CD14-positive monocyte (primary cell): Measurements from ENCODE around the gene FHIT. TPM values are rescaled to one million over a fixed set of nuclear protein-coding genes. Genes with fewer than 3 reads are reported as not detected.

ENCODE experiments used
- DNase-seq, 3 donors: peaks; one replicate each; pipeline ENCODE4 v3.0.0-alpha.2; 2011 to 2022
- H2AFZ ChIP-seq: 2 replicates; pipeline ENCODE4 v1.6.0; 2012; ENCODE audit warnings: mild to moderate bottlenecking, low read depth, low read length, inconsistent platforms; ENCODE audit not compliant: insufficient read depth, poor library complexity, severe bottlenecking
- H3K27ac ChIP-seq, 2 donors: 1 replicate in 1 of 2; 2 replicates in 1 of 2; pipeline ENCODE4 v1.5.1; 2012 to 2013; ENCODE audit warnings: low read length in 2 of 2, control low read depth in 1 of 2, inconsistent platforms in 1 of 2, low read depth in 1 of 2, mild to moderate bottlenecking in 1 of 2
- H3K27me3 ChIP-seq, 2 donors: one replicate each; pipeline versions ENCODE4 v1.6.0 to v1.6.1; 2011 to 2013; ENCODE audit warnings: low read length in 2 of 2; ENCODE audit not compliant: control insufficient read depth in 2 of 2, insufficient read depth in 2 of 2
- H3K36me3 ChIP-seq, 2 donors: replicated peaks in 1 of 2; 1 replicate in 1 of 2; 2 replicates in 1 of 2; pipeline versions ENCODE4 v1.5.1 to v1.6.1; 2012 to 2013; ENCODE audit warnings: low read length in 2 of 2, control low read depth in 1 of 2, inconsistent platforms in 1 of 2, mild to moderate bottlenecking in 1 of 2; ENCODE audit not compliant: insufficient read depth in 2 of 2, control insufficient read depth in 1 of 2
- H3K4me1 ChIP-seq, 2 donors: 1 replicate in 1 of 2; 2 replicates in 1 of 2; pipeline versions ENCODE4 v1.5.1 to v1.6.1; 2012 to 2013; ENCODE audit warnings: low read length in 2 of 2, control low read depth in 1 of 2, inconsistent platforms in 1 of 2, mild to moderate bottlenecking in 1 of 2, moderate library complexity in 1 of 2; ENCODE audit not compliant: insufficient read depth in 2 of 2, control insufficient read depth in 1 of 2
- H3K4me2 ChIP-seq: replicated peaks from 2 replicates; pipeline ENCODE3; 2012; ENCODE audit warnings: low read length, moderate library complexity, mild to moderate bottlenecking; ENCODE audit not compliant: poor library complexity, severe bottlenecking; ENCODE audit errors: extremely low read depth
- H3K4me3 ChIP-seq, 3 experiments: fragments of 200-600 bp in 1 of 3; sonication (generic) in 1 of 3; replicated peaks in 1 of 3; 1 replicate in 2 of 3; 2 replicates in 1 of 3; pipeline ENCODE4 v1.5.1; 2011 to 2013; ENCODE audit warnings: low read length in 3 of 3, mild to moderate bottlenecking in 3 of 3, control low read depth in 2 of 3, low read depth in 2 of 3, inconsistent platforms in 1 of 3, moderate library complexity in 1 of 3
- H3K79me2 ChIP-seq: 2 replicates; pipeline ENCODE4 v1.6.0; 2012; ENCODE audit warnings: mild to moderate bottlenecking, control low read depth, inconsistent platforms, low read length, moderate library complexity; ENCODE audit not compliant: insufficient read depth
- H3K9ac ChIP-seq: 2 replicates; pipeline ENCODE4 v1.6.0; 2017; ENCODE audit warnings: low read length, mild to moderate bottlenecking; ENCODE audit not compliant: insufficient read depth, poor library complexity, severe bottlenecking
- H3K9me3 ChIP-seq, 2 donors: replicated peaks in 1 of 2; 1 replicate in 1 of 2; 2 replicates in 1 of 2; pipeline versions ENCODE4 v1.5.1 to v1.6.1; 2012 to 2013; ENCODE audit warnings: low read length in 2 of 2, control low read depth in 1 of 2; ENCODE audit not compliant: control insufficient read depth in 1 of 2, insufficient read depth in 1 of 2
- H4K20me1 ChIP-seq: 2 replicates; pipeline ENCODE4 v1.6.0; 2012; ENCODE audit warnings: mild to moderate bottlenecking, low read length, control low read depth, moderate library complexity; ENCODE audit not compliant: insufficient read depth
- H3K27ac Mint-ChIP-seq, 7 donors: one replicate each; pipeline ENCODE4 v1.8.0; 2020; ENCODE audit warnings: mild to moderate bottlenecking in 7 of 7, mixed read lengths in 7 of 7, moderate library complexity in 6 of 7, inconsistent platforms in 2 of 7
- H3K27me3 Mint-ChIP-seq, 3 donors: one replicate each; pipeline ENCODE4 v1.8.0; 2021 to 2022; ENCODE audit warnings: low read depth in 3 of 3, mild to moderate bottlenecking in 3 of 3, mixed read lengths in 3 of 3, moderate library complexity in 3 of 3, inconsistent platforms in 1 of 3
- H3K36me3 Mint-ChIP-seq, 2 donors: one replicate each; pipeline ENCODE4 v1.8.0; 2020; ENCODE audit warnings: mixed read lengths in 2 of 2, inconsistent platforms in 1 of 2, mild to moderate bottlenecking in 1 of 2
- H3K4me1 Mint-ChIP-seq: one replicate; pipeline ENCODE4 v1.8.0; 2020; ENCODE audit warnings: mild to moderate bottlenecking, mixed read lengths
- H3K4me3 Mint-ChIP-seq, 2 donors: one replicate each; pipeline ENCODE4 v1.8.0; 2020; ENCODE audit warnings: mild to moderate bottlenecking in 2 of 2, mixed read lengths in 2 of 2, moderate library complexity in 1 of 2
- H3K9me3 Mint-ChIP-seq, 7 donors: one replicate each; pipeline ENCODE4 v1.8.0; 2020 to 2022; ENCODE audit warnings: mixed read lengths in 7 of 7, mild to moderate bottlenecking in 6 of 7, moderate library complexity in 6 of 7, inconsistent platforms in 2 of 7
- WGBS: methylation state at CpG from one replicate; pipeline ENCODE4 v1.1.5; 2013; ENCODE audit warnings: missing lambda C conversion rate; ENCODE audit not compliant: insufficient coverage; 5-methylcytosine and 5-hydroxymethylcytosine counted together
- intact Hi-C, 2 donors: fragments of 100-400 bp; cut with micrococcal nuclease; formaldehyde crosslinking; loops; one replicate each; pipeline versions ENCODE4 v1.15.0 to v1.15.1; 2023
- polyA plus RNA-seq, 3 donors: library from polyadenylated mRNA; depleted of rRNA in 1 of 3; unstranded in 2 of 3; stranded (reverse) in 1 of 3; fragments of 300-500 nt in 2 of 3; fragments of >200 nt in 1 of 3; fragmentation: Illumina TruSeq in 2 of 3; gene quantifications; 1 replicate in 2 of 3; 2 replicates in 1 of 3; pipeline ENCODE4 v1.2.3, GENCODE V29; 2012 to 2021
- TF ChIP-seq, protein P1 (sequence below): fragments of 200-600 bp; IDR thresholded peaks from one replicate; pipeline ENCODE4 v1.8.0; 2022; ENCODE audit warnings: antibody characterized with exemption, mild to moderate bottlenecking

The FHIT gene
- polyA plus RNA-seq, 3 donors: 1.7 to 3.4 (median 3.2) TPM

DNA sequence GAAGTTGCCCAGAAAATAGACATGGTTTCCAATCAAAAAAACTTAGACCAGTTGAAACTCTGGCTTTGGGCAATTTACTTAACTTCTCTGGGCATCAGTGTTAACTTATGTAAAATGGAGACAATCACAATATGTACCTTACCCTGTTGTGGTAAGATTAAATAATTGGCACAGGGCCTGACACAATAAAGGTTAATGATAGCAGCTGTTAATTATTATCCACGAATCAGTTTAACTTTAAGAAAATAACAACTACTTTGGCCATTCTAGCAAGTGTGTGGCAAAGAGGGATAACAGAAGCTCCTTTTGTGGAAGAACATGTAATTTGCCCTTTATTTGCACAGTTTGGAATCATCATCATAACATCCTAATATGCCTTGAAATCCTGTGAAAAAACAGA is 787.6 kb downstream of the FHIT start:
- H3K9me3 ChIP-seq: peaks cover 0 to 6% of the 10 kb centered on the region in 2 donors
- H3K36me3 ChIP-seq: no peaks in the 10 kb centered on the region
- no peaks in the 10 kb centered on the region for H3K27me3 ChIP-seq
- no peak overlapping the region for H3K4me3 ChIP-seq
- H2AFZ ChIP-seq: no peak overlapping the region
- no peak overlapping the region for H3K4me2 ChIP-seq
- no peak for DNase-seq
- H3K4me1 ChIP-seq: no peaks in the 10 kb centered on the region
- no CpG with 5 or more reads among the region's 1 CpG for WGBS
- H4K20me1 ChIP-seq: no peaks in the 10 kb centered on the region
- H3K9me3 Mint-ChIP-seq: peaks cover 0 to 10% (median 6%) of the 10 kb centered on the region in 7 donors
- no peaks in the 10 kb centered on the region for H3K36me3 Mint-ChIP-seq
- no peak overlapping the region for H3K4me3 Mint-ChIP-seq
- no peak overlapping the region for H3K27ac ChIP-seq
- no peak overlapping the region for H3K27ac Mint-ChIP-seq
- peaks cover 0 to 1% (median 0%) of the 10 kb centered on the region in 3 donors for H3K27me3 Mint-ChIP-seq
- TF ChIP-seq, protein P1, sequence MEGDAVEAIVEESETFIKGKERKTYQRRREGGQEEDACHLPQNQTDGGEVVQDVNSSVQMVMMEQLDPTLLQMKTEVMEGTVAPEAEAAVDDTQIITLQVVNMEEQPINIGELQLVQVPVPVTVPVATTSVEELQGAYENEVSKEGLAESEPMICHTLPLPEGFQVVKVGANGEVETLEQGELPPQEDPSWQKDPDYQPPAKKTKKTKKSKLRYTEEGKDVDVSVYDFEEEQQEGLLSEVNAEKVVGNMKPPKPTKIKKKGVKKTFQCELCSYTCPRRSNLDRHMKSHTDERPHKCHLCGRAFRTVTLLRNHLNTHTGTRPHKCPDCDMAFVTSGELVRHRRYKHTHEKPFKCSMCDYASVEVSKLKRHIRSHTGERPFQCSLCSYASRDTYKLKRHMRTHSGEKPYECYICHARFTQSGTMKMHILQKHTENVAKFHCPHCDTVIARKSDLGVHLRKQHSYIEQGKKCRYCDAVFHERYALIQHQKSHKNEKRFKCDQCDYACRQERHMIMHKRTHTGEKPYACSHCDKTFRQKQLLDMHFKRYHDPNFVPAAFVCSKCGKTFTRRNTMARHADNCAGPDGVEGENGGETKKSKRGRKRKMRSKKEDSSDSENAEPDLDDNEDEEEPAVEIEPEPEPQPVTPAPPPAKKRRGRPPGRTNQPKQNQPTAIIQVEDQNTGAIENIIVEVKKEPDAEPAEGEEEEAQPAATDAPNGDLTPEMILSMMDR: no peak
- no peaks in the 10 kb centered on the region for H3K4me1 Mint-ChIP-seq
- H3K9ac ChIP-seq: no peak overlapping the region
- no peaks in the 10 kb centered on the region for H3K79me2 ChIP-seq
- intact Hi-C loops: no loop called here

- no CpG with 5 or more reads among the region's 4 CpGs for WGBS
- H3K4me1 Mint-ChIP-seq: no peaks in the 10 kb centered on the region
- TF ChIP-seq, protein P1: no peak
Observed at GRCh38 chr3:60461267-60461666, 790.0 kb downstream of the FHIT start.

More at GRCh38 chr3:60461267-60461666, 790.0 kb downstream of the FHIT start:
- Mint-ChIP-seq H3K27ac (no peak overlapping the region), H3K4me3 (no peak overlapping the region), H3K36me3 (no peaks in the 10 kb centered on the region), H3K27me3 (peaks cover 0 to 1% (median 0%) of the 10 kb centered on the region in 3 donors), H3K9me3 (peaks cover 0 to 12% (median 3%) of the 10 kb centered on the region in 7 donors)
- intact Hi-C loops: no loop called here
- H2AFZ ChIP-seq: no peak overlapping the region
- no peaks in the 10 kb centered on the region for H4K20me1 ChIP-seq
- no peak overlapping the region for H3K4me2 ChIP-seq
- H3K27ac ChIP-seq: no peak overlapping the region
- H3K4me1 ChIP-seq: no peaks in the 10 kb centered on the region
- H3K79me2 ChIP-seq: no peaks in the 10 kb centered on the region
- H3K9ac ChIP-seq: no peak overlapping the region
- no peak for DNase-seq
- H3K36me3 ChIP-seq: no peaks in the 10 kb centered on the region
- H3K27me3 ChIP-seq: no peaks in the 10 kb centered on the region
- H3K4me3 ChIP-seq: no peak overlapping the region
- peaks cover 0 to 6% of the 10 kb centered on the region in 2 donors for H3K9me3 ChIP-seq
